Hepatocyte (in vitro differentiated cells): Measurements from ENCODE around the gene NLK.

ENCODE experiments used
- EZH2 ChIP-seq: fragments of 200-600 bp; sonication (generic); IDR thresholded peaks from 2 replicates; pipeline ENCODE4 v1.6.1; 2016; ENCODE audit warnings: antibody characterized with exemption, mild to moderate bottlenecking, borderline replicate concordance
- TF ChIP-seq, protein P1 (sequence below): fragments of 200-600 bp; sonication (generic); IDR thresholded peaks from 2 replicates; pipeline ENCODE4 v1.5.1; 2016; ENCODE audit warnings: antibody characterized with exemption, mild to moderate bottlenecking; ENCODE audit not compliant: poor library complexity

DNA sequence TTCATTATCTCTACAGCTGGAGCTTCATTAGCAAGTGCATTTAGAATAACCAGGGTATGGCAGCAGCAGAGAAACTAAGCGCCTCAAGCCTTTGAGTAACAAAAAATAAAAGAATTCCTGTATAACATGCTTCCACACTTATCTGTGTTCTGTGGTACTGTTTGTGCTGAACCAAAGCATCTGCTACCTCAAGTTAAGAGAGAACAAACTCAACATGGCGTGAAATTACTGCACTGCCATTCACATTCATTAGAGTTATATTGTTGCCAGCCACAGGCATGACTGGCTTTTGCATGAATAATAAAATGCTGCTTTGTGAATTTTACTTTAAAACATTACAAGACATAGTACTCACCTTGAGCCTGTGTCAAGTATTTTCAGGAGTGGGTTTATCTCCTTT lies 76.6 kb downstream of the NLK start:
- no peak for TF ChIP-seq EZH2
- TF ChIP-seq, protein P1, sequence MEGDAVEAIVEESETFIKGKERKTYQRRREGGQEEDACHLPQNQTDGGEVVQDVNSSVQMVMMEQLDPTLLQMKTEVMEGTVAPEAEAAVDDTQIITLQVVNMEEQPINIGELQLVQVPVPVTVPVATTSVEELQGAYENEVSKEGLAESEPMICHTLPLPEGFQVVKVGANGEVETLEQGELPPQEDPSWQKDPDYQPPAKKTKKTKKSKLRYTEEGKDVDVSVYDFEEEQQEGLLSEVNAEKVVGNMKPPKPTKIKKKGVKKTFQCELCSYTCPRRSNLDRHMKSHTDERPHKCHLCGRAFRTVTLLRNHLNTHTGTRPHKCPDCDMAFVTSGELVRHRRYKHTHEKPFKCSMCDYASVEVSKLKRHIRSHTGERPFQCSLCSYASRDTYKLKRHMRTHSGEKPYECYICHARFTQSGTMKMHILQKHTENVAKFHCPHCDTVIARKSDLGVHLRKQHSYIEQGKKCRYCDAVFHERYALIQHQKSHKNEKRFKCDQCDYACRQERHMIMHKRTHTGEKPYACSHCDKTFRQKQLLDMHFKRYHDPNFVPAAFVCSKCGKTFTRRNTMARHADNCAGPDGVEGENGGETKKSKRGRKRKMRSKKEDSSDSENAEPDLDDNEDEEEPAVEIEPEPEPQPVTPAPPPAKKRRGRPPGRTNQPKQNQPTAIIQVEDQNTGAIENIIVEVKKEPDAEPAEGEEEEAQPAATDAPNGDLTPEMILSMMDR: no peak
